SK-N-MC (cell line): ENCODE measurements around the gene RNFT2.

Source experiments
- EZH2 ChIP-seq: fragments of 200-600 bp; sonication (generic); IDR thresholded peaks from one replicate; pipeline ENCODE4 v1.6.1; 2017; ENCODE audit warnings: antibody characterized with exemption
- POLR2AphosphoS5 ChIP-seq: IDR thresholded peaks from 2 replicates; pipeline ENCODE4 v1.6.1; 2012; ENCODE audit warnings: mild to moderate bottlenecking, low read depth, low read length, borderline replicate concordance

DNA sequence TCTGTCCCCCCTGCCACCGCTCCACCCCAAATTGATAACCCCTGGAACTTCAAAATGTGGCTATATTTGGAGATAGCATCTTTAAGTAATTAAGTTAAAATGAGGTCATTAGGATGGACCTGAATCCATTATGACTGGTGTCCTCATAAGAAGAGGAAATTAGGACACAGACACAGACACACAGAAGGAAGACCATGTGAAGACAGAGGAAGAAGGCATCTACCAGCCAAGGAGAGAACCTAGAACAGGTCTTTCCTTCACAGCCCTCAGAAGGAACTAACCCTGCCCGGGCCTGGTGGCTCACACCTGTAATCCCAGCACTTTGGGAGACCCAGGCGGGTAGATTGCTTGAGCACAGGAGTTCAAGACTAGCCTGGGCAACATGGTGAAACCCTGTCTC, 146.8 kb downstream of the RNFT2 start:
- TF ChIP-seq POLR2AphosphoS5 = no peak
- no peak for TF ChIP-seq EZH2
